Measurements from ENCODE around the gene RPS17.

RPS17 gene

DNA sequence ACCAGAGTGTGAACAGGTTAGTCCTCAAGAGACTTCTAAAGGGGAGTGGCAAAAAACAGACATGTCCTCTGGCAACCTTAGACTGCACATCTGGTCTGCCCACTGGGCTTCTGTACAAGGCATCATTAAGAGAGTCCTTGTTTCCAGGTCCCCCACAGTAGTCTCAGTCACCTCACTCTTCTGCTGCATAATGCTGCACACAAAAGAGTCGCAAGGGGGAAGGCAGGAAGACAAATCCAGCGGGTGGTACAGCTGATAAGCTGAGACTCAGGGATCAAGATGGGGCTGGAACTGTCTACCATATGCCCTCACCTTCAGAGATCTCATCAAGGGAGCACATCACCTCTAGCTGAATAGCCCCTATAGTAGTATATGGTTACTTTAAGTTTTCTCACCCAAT is 27.4 kb upstream of the RPS17 start:
- H3K27me3 ChIP-seq (ENCODE audit: control insufficient read depth, insufficient read depth, low read length), result no peaks in the 10 kb centered on the region
- H3K4me1 ChIP-seq (ENCODE audit: control insufficient read depth, insufficient read depth, low read length), result peaks cover 17% of the 10 kb centered on the region
- H3K9me3 ChIP-seq (ENCODE audit: control insufficient read depth, insufficient read depth, low read length), result no peaks in the 10 kb centered on the region
- H3K9ac ChIP-seq (ENCODE audit: low read depth, low read length), result no peak overlapping the region
- H3K36me3 ChIP-seq (ENCODE audit: control insufficient read depth, insufficient read depth, low read length), result no peaks in the 10 kb centered on the region
- no peak overlapping the region for H3K4me3 ChIP-seq (ENCODE audit: low read depth, low read length)

GRCh38 chr15:82566690-82567089 is 26.4 kb upstream of the RPS17 start:
- Histone ChIP-seq H3K36me3 (ENCODE audit: control insufficient read depth, insufficient read depth, low read length) (no peaks in the 10 kb centered on the region), H3K27me3 (ENCODE audit: control insufficient read depth, insufficient read depth, low read length) (no peaks in the 10 kb centered on the region), H3K9me3 (ENCODE audit: control insufficient read depth, insufficient read depth, low read length) (no peaks in the 10 kb centered on the region), H3K9ac (ENCODE audit: low read depth, low read length) (no peak overlapping the region), H3K4me3 (ENCODE audit: low read depth, low read length) (no peak overlapping the region), H3K4me1 (ENCODE audit: control insufficient read depth, insufficient read depth, low read length) (peaks cover 13% of the 10 kb centered on the region)

- Histone ChIP-seq H3K4me3 (ENCODE audit: low read depth, low read length) (no peak overlapping the region), H3K4me1 (ENCODE audit: control insufficient read depth, insufficient read depth, low read length) (no peaks in the 10 kb centered on the region), H3K9me3 (ENCODE audit: control insufficient read depth, insufficient read depth, low read length) (no peaks in the 10 kb centered on the region), H3K27me3 (ENCODE audit: control insufficient read depth, insufficient read depth, low read length) (no peaks in the 10 kb centered on the region), H3K36me3 (ENCODE audit: control insufficient read depth, insufficient read depth, low read length) (no peaks in the 10 kb centered on the region), H3K9ac (ENCODE audit: low read depth, low read length) (no peak overlapping the region)
Measured at GRCh38 chr15:82558502-82558901, 18.2 kb upstream of the RPS17 start.

- Histone ChIP-seq H3K9ac (ENCODE audit: low read depth, low read length) (no peak overlapping the region), H3K4me1 (ENCODE audit: control insufficient read depth, insufficient read depth, low read length) (peaks cover 3% of the 10 kb centered on the region), H3K9me3 (ENCODE audit: control insufficient read depth, insufficient read depth, low read length) (no peaks in the 10 kb centered on the region), H3K4me3 (ENCODE audit: low read depth, low read length) (no peak overlapping the region), H3K36me3 (ENCODE audit: control insufficient read depth, insufficient read depth, low read length) (no peaks in the 10 kb centered on the region), H3K27me3 (ENCODE audit: control insufficient read depth, insufficient read depth, low read length) (no peaks in the 10 kb centered on the region)
Measured at GRCh38 chr15:82556315-82557035, 16.2 kb upstream of the RPS17 start.

- Histone ChIP-seq H3K27me3 (ENCODE audit: control insufficient read depth, insufficient read depth, low read length) (no peaks in the 10 kb centered on the region), H3K36me3 (ENCODE audit: control insufficient read depth, insufficient read depth, low read length) (no peaks in the 10 kb centered on the region), H3K9ac (ENCODE audit: low read depth, low read length) (no peak overlapping the region), H3K9me3 (ENCODE audit: control insufficient read depth, insufficient read depth, low read length) (no peaks in the 10 kb centered on the region), H3K4me3 (ENCODE audit: low read depth, low read length) (no peak overlapping the region), H3K4me1 (ENCODE audit: control insufficient read depth, insufficient read depth, low read length) (peaks cover 3% of the 10 kb centered on the region)
Measured at GRCh38 chr15:82554849-82555248, 14.6 kb upstream of the RPS17 start.

- H3K36me3 ChIP-seq (ENCODE audit: control insufficient read depth, insufficient read depth, low read length), result no peaks in the 10 kb centered on the region
Measured at GRCh38 chr15:82554351-82554750, 14.1 kb upstream of the RPS17 start.

GRCh38 chr15:82553846-82554245 is 13.6 kb upstream of the RPS17 start:
- H3K27me3 ChIP-seq (ENCODE audit: control insufficient read depth, insufficient read depth, low read length), result no peaks in the 10 kb centered on the region
- no peak overlapping the region for H3K4me3 ChIP-seq (ENCODE audit: low read depth, low read length)
- H3K4me1 ChIP-seq (ENCODE audit: control insufficient read depth, insufficient read depth, low read length), result peaks cover 3% of the 10 kb centered on the region
- no peaks in the 10 kb centered on the region for H3K36me3 ChIP-seq (ENCODE audit: control insufficient read depth, insufficient read depth, low read length)
- H3K9me3 ChIP-seq (ENCODE audit: control insufficient read depth, insufficient read depth, low read length), result no peaks in the 10 kb centered on the region
- H3K9ac ChIP-seq (ENCODE audit: low read depth, low read length), result no peak overlapping the region

More at GRCh38 chr15:82554351-82554750, 14.1 kb upstream of the RPS17 start:
- H3K4me3 ChIP-seq (ENCODE audit: low read depth, low read length), result no peak overlapping the region
- no peaks in the 10 kb centered on the region for H3K27me3 ChIP-seq (ENCODE audit: control insufficient read depth, insufficient read depth, low read length)
- H3K4me1 ChIP-seq (ENCODE audit: control insufficient read depth, insufficient read depth, low read length), result peaks cover 3% of the 10 kb centered on the region
- no peak overlapping the region for H3K9ac ChIP-seq (ENCODE audit: low read depth, low read length)
- H3K9me3 ChIP-seq (ENCODE audit: control insufficient read depth, insufficient read depth, low read length), result no peaks in the 10 kb centered on the region

GRCh38 chr15:82552861-82553260 is 12.6 kb upstream of the RPS17 start:
- no peaks in the 10 kb centered on the region for H3K9me3 ChIP-seq (ENCODE audit: control insufficient read depth, insufficient read depth, low read length)
- no peaks in the 10 kb centered on the region for H3K36me3 ChIP-seq (ENCODE audit: control insufficient read depth, insufficient read depth, low read length)
- H3K27me3 ChIP-seq (ENCODE audit: control insufficient read depth, insufficient read depth, low read length), result no peaks in the 10 kb centered on the region
- H3K4me3 ChIP-seq (ENCODE audit: low read depth, low read length), result no peak overlapping the region
- peaks cover 3% of the 10 kb centered on the region for H3K4me1 ChIP-seq (ENCODE audit: control insufficient read depth, insufficient read depth, low read length)
- no peak overlapping the region for H3K9ac ChIP-seq (ENCODE audit: low read depth, low read length)

- H3K9ac ChIP-seq (ENCODE audit: low read depth, low read length), result no peak overlapping the region
- H3K9me3 ChIP-seq (ENCODE audit: control insufficient read depth, insufficient read depth, low read length), result no peaks in the 10 kb centered on the region
- peaks cover 3% of the 10 kb centered on the region for H3K4me1 ChIP-seq (ENCODE audit: control insufficient read depth, insufficient read depth, low read length)
- H3K36me3 ChIP-seq (ENCODE audit: control insufficient read depth, insufficient read depth, low read length), result no peaks in the 10 kb centered on the region
- H3K27me3 ChIP-seq (ENCODE audit: control insufficient read depth, insufficient read depth, low read length), result no peaks in the 10 kb centered on the region
- H3K4me3 ChIP-seq (ENCODE audit: low read depth, low read length), result no peak overlapping the region
Measured at GRCh38 chr15:82551646-82552247, 11.5 kb upstream of the RPS17 start.

- no peak overlapping the region for H3K4me3 ChIP-seq (ENCODE audit: low read depth, low read length)
- no peaks in the 10 kb centered on the region for H3K9me3 ChIP-seq (ENCODE audit: control insufficient read depth, insufficient read depth, low read length)
- H3K36me3 ChIP-seq (ENCODE audit: control insufficient read depth, insufficient read depth, low read length), result no peaks in the 10 kb centered on the region
- no peak overlapping the region for H3K9ac ChIP-seq (ENCODE audit: low read depth, low read length)
- no peaks in the 10 kb centered on the region for H3K27me3 ChIP-seq (ENCODE audit: control insufficient read depth, insufficient read depth, low read length)
- peaks cover 3% of the 10 kb centered on the region for H3K4me1 ChIP-seq (ENCODE audit: control insufficient read depth, insufficient read depth, low read length)
Measured at GRCh38 chr15:82549199-82549665, 9.0 kb upstream of the RPS17 start.

DNA sequence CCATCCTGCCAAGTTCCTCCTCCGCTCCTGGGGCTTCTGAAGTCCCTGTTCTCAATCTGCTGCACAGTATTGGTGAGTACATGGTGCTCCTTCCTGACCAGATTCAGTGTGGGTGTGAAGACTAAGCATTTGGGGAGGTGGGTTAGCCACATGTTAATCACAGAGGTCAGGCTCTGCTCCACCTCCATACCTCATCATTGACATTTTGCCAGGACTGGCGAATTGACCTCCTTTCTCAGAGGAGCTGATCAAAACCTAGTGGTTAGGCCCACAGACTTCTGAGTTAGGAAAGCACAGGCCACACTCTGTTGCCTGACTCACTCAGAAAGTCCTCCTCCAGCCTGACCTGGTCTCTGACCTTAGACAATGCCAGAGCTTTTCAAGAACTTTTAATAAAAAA is 8.4 kb upstream of the RPS17 start:
- no peak overlapping the region for H3K9ac ChIP-seq (ENCODE audit: low read depth, low read length)
- no peaks in the 10 kb centered on the region for H3K27me3 ChIP-seq (ENCODE audit: control insufficient read depth, insufficient read depth, low read length)
- no peaks in the 10 kb centered on the region for H3K36me3 ChIP-seq (ENCODE audit: control insufficient read depth, insufficient read depth, low read length)
- no peaks in the 10 kb centered on the region for H3K9me3 ChIP-seq (ENCODE audit: control insufficient read depth, insufficient read depth, low read length)
- peaks cover 9% of the 10 kb centered on the region for H3K4me1 ChIP-seq (ENCODE audit: control insufficient read depth, insufficient read depth, low read length)
- no peak overlapping the region for H3K4me3 ChIP-seq (ENCODE audit: low read depth, low read length)

DNA sequence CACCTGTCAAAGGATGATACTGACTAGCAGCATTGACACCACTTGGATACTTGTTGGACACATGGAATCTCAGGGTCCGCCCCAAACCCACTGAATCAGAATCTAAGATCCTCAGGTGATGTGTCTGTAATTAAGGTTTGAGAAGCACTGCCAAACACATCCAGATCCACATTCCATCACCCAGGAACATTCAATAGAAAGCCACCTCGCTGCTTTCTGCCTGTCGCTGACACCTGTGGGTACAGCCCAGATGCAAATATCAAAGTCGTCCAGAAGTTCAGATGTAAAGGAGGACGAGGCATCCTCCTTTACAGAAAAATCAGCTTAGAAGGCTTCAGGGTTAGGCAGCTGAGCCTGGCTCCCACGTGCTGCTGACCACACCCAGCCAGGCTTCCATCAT is 5.2 kb upstream of the RPS17 start:
- Histone ChIP-seq H3K9ac (ENCODE audit: low read depth, low read length) (no peak overlapping the region), H3K36me3 (ENCODE audit: control insufficient read depth, insufficient read depth, low read length) (no peaks in the 10 kb centered on the region), H3K4me3 (ENCODE audit: low read depth, low read length) (no peak overlapping the region), H3K9me3 (ENCODE audit: control insufficient read depth, insufficient read depth, low read length) (no peaks in the 10 kb centered on the region), H3K4me1 (ENCODE audit: control insufficient read depth, insufficient read depth, low read length) (peaks cover 14% of the 10 kb centered on the region), H3K27me3 (ENCODE audit: control insufficient read depth, insufficient read depth, low read length) (no peaks in the 10 kb centered on the region)
